HG02938 (cell line): ENCODE measurements around the gene ZMYND19.
"Not testable (repeated sequence)": the region's sequence is repeated elsewhere in the genome, so short reads cannot be mapped to it uniquely, and the experiment has no call there.

ENCODE experiments used
- ATAC-seq: cut with Tn5 transposase; IDR thresholded peaks from one replicate; pipeline ENCODE4 v1.9.1; 2021; ENCODE audit warnings: mild to moderate bottlenecking, moderate library complexity; ENCODE audit not compliant: unreplicated experiment

Gene ZMYND19

GRCh38 chr9:137564134-137564533 lies 26.2 kb downstream of the ZMYND19 start:
- no peak for ATAC-seq

DNA sequence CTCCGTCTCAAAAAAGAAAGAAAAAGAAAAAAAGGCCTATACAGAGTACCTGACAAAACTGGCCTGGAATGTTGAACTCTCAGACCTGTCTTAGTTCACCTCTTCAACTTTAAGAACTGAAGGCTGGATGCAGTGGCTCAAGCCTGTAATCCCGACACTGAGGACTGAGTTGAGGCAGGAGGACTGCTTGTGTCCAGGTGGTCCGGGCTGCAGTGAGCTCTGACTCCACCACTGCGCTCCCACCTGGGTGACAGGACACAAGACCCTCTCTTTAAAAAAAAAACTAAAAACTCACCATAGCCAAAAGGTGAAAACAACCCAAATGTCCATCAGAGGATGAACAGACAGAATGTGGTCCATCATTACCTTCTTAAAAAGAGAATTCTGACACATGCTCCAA lies 32.2 kb downstream of the ZMYND19 start:
- ATAC-seq = no peak

GRCh38 chr9:137556069-137556838 lies 34.1 kb downstream of the ZMYND19 start:
- no peak for ATAC-seq

GRCh38 chr9:137555179-137555578 lies 35.1 kb downstream of the ZMYND19 start:
- no peak for ATAC-seq

- no peak for ATAC-seq
Observed at GRCh38 chr9:137554349-137554748, 36.0 kb downstream of the ZMYND19 start.

- ATAC-seq = not testable (repeated sequence)
Observed at GRCh38 chr9:137553654-137554053, 36.7 kb downstream of the ZMYND19 start.

DNA sequence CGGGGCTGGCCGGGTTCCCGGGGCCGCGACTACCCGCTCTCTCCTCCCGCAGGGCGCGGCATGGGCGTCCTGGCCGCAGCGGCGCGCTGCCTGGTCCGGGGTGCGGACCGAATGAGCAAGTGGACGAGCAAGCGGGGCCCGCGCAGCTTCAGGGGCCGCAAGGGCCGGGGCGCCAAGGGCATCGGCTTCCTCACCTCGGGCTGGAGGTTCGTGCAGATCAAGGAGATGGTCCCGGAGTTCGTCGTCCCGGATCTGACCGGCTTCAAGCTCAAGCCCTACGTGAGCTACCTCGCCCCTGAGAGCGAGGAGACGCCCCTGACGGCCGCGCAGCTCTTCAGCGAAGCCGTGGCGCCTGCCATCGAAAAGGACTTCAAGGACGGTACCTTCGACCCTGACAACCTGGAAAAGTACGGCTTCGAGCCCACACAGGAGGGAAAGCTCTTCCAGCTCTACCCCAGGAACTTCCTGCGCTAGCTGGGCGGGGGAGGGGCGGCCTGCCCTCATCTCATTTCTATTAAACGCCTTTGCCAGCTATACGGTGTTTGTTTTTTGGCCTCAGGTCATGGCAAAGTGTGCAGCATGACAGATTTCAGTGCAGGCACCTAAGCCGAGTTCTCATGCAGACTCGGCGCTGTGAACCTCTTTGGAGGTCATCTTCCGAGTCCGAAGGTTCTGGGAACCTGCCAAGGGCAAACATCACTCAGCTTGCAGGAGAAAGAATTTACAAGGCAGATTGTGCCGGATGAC lies 38.1 kb downstream of the ZMYND19 start:
- ATAC-seq = peak; percentile 17

GRCh38 chr9:137551264-137552021 lies 38.9 kb downstream of the ZMYND19 start, which contains the start of gene MRPL41:
TSS of gene MRPL41 (plus strand) at chr9:137551879. CDS start at chr9:137552082, 203 bp downstream.
- ATAC-seq = peak; percentile 72

DNA sequence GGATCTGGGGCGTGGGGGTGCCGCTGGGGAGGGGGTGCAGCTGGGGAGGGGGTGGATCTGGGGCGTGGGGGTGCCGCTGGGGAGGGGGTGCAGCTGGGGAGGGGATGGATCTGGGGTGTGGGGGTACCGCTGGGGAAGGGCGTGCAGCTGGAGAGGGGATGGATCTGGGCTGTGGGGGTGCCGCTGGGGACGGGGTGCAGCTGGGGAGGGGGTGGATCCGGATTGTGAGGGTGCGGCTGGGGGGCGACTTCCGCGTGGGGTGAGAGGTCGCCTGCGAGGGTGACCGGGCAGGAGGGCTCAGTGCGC lies 39.4 kb downstream of the ZMYND19 start:
- not testable (repeated sequence) for ATAC-seq

- no peak for ATAC-seq
Observed at GRCh38 chr9:137550231-137550621, 40.1 kb downstream of the ZMYND19 start, which contains the start of gene PNPLA7. TSS of gene PNPLA7 (minus strand) at chr9:137550402. CDS start at chr9:137550197, 205 bp downstream.

- ATAC-seq = no peak
Observed at GRCh38 chr9:137547687-137548543, 42.4 kb downstream of the ZMYND19 start.

- ATAC-seq = no peak
Observed at GRCh38 chr9:137545123-137545522, 45.2 kb downstream of the ZMYND19 start.

DNA sequence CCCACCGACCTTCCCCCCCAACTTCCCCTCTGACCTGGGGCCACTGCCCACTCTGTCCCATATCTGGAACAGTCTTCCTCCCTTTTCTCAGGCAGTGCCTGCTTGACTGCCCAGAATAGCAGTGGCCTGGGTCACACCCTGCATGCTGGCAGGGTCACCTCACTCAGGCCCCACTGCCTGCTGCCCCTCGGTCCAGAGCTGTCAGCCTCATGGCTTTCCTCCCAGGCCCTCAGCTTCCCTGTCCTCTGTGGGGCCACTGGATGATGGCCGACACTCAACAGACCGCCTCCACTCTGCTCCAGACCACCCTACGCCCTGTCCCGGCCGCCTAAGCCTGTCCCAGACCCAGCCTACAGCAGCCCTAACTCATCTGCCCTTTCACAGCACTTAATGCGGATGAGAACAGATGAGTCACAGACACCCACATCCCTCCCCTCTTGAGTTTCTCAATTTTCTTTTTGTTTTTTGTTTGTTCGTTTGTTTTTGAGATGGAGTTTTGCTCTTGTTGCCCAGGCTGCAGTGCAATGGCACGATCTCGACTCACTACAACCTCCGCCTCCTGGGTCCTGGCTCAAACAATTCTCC lies 46.0 kb downstream of the ZMYND19 start:
- no peak for ATAC-seq

DNA sequence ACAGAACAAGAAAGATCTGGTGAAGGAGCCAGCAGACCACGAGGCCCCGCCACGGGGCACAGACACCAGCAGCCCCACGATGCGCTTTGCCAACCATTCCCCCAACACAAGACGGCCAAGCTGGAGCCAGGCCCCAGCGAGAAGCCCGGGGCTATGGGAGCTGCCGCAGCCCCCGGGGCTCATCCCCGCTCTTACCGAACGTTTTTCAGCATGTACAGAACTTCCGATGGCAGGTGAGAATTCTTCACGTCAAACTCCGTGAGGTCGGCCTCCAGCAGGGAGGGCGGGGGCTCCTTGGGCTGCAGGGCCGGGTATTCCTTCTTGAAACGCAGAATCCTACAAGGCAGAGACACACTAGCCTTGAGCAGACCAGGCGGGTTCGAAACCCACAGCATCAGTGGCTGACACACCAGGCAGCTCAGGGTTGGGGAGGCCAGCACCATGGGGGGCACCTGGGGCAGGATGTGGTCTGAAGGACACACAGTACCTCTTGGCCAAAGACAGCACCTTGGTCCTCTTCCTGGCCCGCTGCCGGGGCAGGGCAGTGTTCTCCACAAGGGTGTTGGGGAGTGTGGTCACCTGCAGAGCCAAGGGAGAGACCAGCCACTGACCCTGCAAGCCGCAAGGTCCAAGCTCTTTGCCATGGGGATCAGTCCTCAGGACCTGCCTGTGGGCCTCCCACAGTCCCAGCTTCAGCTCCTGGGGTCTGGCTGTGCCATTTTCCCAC lies 46.9 kb downstream of the ZMYND19 start:
- ATAC-seq = no peak

GRCh38 chr9:137542486-137542885 lies 47.8 kb downstream of the ZMYND19 start:
- no peak for ATAC-seq

DNA sequence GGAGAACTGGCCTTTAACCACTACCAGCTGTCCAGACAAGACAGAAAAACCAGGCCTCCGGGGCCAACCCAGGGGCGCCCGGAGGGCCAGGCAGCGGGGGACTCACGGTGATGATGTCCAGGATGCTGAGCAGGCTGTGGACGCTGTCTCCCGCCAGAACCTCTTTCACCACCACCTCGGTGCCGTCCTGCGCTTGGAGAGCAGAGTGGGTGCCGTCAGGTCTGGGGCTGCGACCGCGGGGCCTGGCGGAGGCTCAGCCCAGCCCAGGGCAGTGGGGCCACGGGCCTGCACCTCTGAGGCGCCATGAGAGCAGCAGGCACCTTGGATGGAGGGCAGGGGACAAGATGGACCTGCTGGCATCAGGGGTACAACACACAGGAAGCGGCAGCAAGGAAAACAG lies 49.8 kb downstream of the ZMYND19 start:
- no peak for ATAC-seq

DNA sequence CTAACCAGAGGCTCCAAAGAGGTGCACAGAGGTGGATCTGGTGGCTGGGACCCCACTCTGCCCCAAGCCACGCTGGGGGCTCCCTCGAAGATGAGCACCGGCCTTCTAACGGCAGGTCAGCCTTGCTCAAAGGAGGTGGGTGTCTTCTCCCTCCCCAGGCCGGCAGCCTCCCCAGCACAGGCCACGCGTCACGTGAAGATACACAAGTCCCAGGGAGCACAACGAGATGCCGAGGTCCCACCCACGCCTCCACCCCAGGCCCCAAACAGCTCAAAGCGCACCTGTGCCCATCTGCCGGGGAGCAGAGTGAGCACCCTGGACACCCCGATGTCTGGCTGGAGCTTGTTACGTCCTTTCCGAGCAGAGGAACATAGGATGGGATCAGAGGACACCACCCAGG lies 52.3 kb downstream of the ZMYND19 start:
- no peak for ATAC-seq

GRCh38 chr9:137536594-137537131 lies 53.6 kb downstream of the ZMYND19 start:
- ATAC-seq = not testable (repeated sequence)

- ATAC-seq = no peak
Observed at GRCh38 chr9:137535120-137535428, 55.2 kb downstream of the ZMYND19 start.
